HTERT RPE-1 (cell line): Measurements from ENCODE around the gene CNPPD1.

Experiments
- in situ Hi-C: fragments of 300-500 bp; cut with MboI; formaldehyde crosslinking; loops from 4 replicates; pipeline ENCODE4 v1.14.3; 2020; ENCODE audit warnings: low sequenced_read_pairs

The CNPPD1 gene

GRCh38 chr2:219163156-219163555 lies 13.6 kb downstream of the CNPPD1 start:
- in situ Hi-C loops, result no loop called here

GRCh38 chr2:219161097-219161496 lies 15.6 kb downstream of the CNPPD1 start:
- in situ Hi-C loops, result no loop called here

- in situ Hi-C loops, result no loop called here
These were observed 16.3 kb downstream of the CNPPD1 start, which contains the start of gene NHEJ1 for GRCh38 chr2:219160186-219161017. Gene NHEJ1, minus strand, starts transcription at chr2:219160815. Its CDS starts 2,453 bp downstream, at chr2:219158362.

- in situ Hi-C loops, result no loop called here
These were observed 16.9 kb downstream of the CNPPD1 start for GRCh38 chr2:219159771-219160185.

GRCh38 chr2:219158586-219158985 lies 18.1 kb downstream of the CNPPD1 start:
- in situ Hi-C loops, result no loop called here

GRCh38 chr2:219158025-219158424 lies 18.7 kb downstream of the CNPPD1 start:
- in situ Hi-C loops, result no loop called here

- in situ Hi-C loops, result no loop called here
These were observed 19.3 kb downstream of the CNPPD1 start for GRCh38 chr2:219157396-219157795.

- in situ Hi-C loops, result no loop called here
These were observed 21.6 kb downstream of the CNPPD1 start for GRCh38 chr2:219155054-219155644.

- in situ Hi-C loops, result no loop called here
These were observed 27.1 kb downstream of the CNPPD1 start for GRCh38 chr2:219149667-219150066.

GRCh38 chr2:219142329-219142728 lies 34.4 kb downstream of the CNPPD1 start:
- in situ Hi-C loops, result no loop called here

- in situ Hi-C loops, result no loop called here
These were observed 36.0 kb downstream of the CNPPD1 start for GRCh38 chr2:219140722-219141121.

GRCh38 chr2:219133976-219134375 lies 42.7 kb downstream of the CNPPD1 start:
- in situ Hi-C loops, result no loop called here

- in situ Hi-C loops, result no loop called here
These were observed 45.0 kb downstream of the CNPPD1 start for GRCh38 chr2:219131744-219132143.

GRCh38 chr2:219131327-219131726 lies 45.4 kb downstream of the CNPPD1 start:
- in situ Hi-C loops, result no loop called here

- in situ Hi-C loops, result no loop called here
These were observed 47.1 kb downstream of the CNPPD1 start for GRCh38 chr2:219129589-219129988.

GRCh38 chr2:219128396-219128795 lies 48.3 kb downstream of the CNPPD1 start:
- in situ Hi-C loops, result no loop called here

GRCh38 chr2:219127037-219127635 lies 49.6 kb downstream of the CNPPD1 start:
- in situ Hi-C loops, result no loop called here

- in situ Hi-C loops, result no loop called here
These were observed 50.2 kb downstream of the CNPPD1 start for GRCh38 chr2:219126555-219126954.

GRCh38 chr2:219125886-219126270 lies 50.8 kb downstream of the CNPPD1 start:
- in situ Hi-C loops, result no loop called here

GRCh38 chr2:219125225-219125885 lies 51.4 kb downstream of the CNPPD1 start:
- in situ Hi-C loops, result no loop called here

- in situ Hi-C loops, result no loop called here
These were observed 52.2 kb downstream of the CNPPD1 start for GRCh38 chr2:219124381-219125110.
